Activated CD4-positive, CD25-positive, alpha-beta regulatory T cell treated with anti-CD3 and anti-CD28 coated beads, Interleukin-2, amount 50 U/mL, for 72 hours (primary cell): ENCODE results near the gene BRAF.
"Not testable (repeated sequence)": the region's sequence is repeated elsewhere in the genome, so short reads cannot be mapped to it uniquely, and the experiment has no call there.

Source experiments
- DNase-seq: peaks from one replicate; pipeline ENCODE4 v3.0.0; 2021

BRAF gene

GRCh38 chr7:140677496-140677895 is 247.2 kb downstream of the BRAF start:
- no peak for DNase-seq

GRCh38 chr7:140676956-140677355 is 247.8 kb downstream of the BRAF start:
- DNase-seq: not testable (repeated sequence)

- no peak for DNase-seq
Measured at GRCh38 chr7:140676306-140676705, 248.4 kb downstream of the BRAF start.

GRCh38 chr7:140675726-140676125 is 249.0 kb downstream of the BRAF start:
- DNase-seq: no peak

- DNase-seq: no peak
Measured at GRCh38 chr7:140674899-140675701, 249.6 kb downstream of the BRAF start.

- no peak for DNase-seq
Measured at GRCh38 chr7:140674356-140674800, 250.4 kb downstream of the BRAF start.

GRCh38 chr7:140673774-140674155 is 251.0 kb downstream of the BRAF start:
- no peak for DNase-seq

- peak; percentile 71 for DNase-seq
Measured at GRCh38 chr7:140673063-140673773, 251.5 kb downstream of the BRAF start.

- DNase-seq: peak; percentile 70
Measured at GRCh38 chr7:140672382-140673062, 252.2 kb downstream of the BRAF start, which contains the start of gene ADCK2. Gene ADCK2 (plus strand): TSS chr7:140672945. CDS start chr7:140673331, 386 bp downstream.

GRCh38 chr7:140671966-140672365 is 252.8 kb downstream of the BRAF start:
- DNase-seq: no peak

- no peak for DNase-seq
Measured at GRCh38 chr7:140670343-140670935, 254.3 kb downstream of the BRAF start.

GRCh38 chr7:140669862-140670261 is 254.9 kb downstream of the BRAF start:
- DNase-seq: not testable (repeated sequence)

- DNase-seq: no peak
Measured at GRCh38 chr7:140669352-140669751, 255.4 kb downstream of the BRAF start.
